ENCODE data around the gene NACC1.

Gene NACC1

DNA sequence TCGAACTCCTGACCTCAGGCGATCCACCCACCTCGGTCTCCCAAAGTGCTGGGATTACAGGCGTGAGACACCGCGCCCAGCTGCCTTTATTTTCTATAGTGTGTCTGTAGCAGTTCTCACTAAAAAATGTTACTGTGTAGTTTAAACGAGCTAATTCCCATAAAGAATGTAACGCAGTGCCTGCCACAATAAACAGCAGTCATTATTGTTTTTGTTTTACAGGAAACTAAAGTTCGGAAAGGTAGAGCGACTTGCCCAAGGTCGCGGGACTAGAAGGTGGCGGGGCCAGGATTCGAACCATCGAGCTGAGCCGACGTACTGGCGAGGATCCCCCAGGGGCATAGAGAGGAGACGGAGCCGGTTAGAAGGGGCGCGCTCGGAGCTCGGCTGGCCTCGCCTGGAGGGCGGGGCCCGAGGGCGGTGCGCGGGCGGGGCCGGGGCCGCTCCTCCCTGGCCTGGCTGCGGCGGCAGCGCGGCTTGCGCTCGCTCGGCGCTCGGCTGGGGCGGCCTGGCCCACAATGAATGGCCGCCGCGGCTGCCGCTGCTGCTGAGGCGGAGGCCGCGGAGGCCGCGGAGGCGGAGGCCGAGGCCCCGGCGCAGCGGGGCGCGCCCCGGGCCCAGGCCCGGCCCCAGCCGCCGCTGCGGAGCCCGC is at the start of gene NACC1:
Gene NACC1, plus strand, starts transcription at position 493 of the 652 bp plus-strand sequence. CDS start 16,944 bp downstream, outside the sequence.
- TF ChIP-seq ZFX (IDR thresholded peaks at IDR 0.05), result no peak
- TF ChIP-seq, protein P1, sequence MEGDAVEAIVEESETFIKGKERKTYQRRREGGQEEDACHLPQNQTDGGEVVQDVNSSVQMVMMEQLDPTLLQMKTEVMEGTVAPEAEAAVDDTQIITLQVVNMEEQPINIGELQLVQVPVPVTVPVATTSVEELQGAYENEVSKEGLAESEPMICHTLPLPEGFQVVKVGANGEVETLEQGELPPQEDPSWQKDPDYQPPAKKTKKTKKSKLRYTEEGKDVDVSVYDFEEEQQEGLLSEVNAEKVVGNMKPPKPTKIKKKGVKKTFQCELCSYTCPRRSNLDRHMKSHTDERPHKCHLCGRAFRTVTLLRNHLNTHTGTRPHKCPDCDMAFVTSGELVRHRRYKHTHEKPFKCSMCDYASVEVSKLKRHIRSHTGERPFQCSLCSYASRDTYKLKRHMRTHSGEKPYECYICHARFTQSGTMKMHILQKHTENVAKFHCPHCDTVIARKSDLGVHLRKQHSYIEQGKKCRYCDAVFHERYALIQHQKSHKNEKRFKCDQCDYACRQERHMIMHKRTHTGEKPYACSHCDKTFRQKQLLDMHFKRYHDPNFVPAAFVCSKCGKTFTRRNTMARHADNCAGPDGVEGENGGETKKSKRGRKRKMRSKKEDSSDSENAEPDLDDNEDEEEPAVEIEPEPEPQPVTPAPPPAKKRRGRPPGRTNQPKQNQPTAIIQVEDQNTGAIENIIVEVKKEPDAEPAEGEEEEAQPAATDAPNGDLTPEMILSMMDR (conservative IDR thresholded peaks at IDR 0.05), result no peak
- H3K27ac ChIP-seq, result peak within 1 kb of the TSS; percentile 95

DNA sequence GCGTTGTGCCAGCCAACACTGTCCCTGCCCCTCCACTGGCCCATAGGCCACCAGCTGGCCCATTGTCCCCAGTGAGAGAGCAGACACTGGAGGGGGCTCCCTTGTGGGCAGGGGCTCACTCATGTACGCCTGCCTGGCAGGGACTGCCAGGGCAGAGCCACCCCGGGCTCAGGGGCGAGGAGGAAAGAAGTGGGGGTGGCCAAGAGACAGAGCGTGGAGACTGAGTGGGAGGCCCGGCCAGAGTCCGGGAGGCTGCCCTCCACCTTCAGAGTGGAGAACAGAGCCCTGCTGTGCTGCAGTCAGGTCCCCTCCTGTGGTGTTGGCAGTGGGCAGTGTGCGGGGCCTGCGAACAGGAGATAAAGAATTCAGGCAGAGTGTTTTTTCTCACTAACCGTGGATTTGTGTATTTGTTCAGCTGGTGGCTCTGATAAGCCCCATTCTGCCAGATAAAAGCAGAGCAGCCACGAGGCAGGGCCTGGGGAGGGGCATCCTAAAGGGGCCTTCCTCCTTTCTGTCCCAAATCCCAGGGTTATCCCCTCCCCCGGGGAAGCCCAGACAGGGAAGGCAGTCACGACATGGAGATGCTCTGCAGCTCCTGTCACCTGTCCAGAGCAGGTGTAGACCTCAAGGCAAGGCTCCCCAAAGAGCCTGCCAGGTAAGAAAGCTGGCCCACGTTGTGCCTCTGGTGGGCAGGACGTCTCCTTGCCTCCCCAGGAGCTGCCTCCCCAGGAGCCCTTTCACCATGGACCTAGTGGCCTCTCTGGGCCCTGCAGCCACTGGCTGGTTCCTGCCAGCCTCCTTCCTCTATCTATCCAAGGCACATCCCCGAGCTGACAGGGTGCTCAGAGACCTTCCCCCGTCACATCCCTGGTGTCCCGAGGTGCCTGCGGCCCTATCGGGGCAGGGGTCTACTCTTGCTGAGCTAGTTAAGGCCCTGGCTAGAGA is 48.4 kb upstream of the NACC1 start:
- H3K27ac ChIP-seq, result no peak overlapping the region

DNA sequence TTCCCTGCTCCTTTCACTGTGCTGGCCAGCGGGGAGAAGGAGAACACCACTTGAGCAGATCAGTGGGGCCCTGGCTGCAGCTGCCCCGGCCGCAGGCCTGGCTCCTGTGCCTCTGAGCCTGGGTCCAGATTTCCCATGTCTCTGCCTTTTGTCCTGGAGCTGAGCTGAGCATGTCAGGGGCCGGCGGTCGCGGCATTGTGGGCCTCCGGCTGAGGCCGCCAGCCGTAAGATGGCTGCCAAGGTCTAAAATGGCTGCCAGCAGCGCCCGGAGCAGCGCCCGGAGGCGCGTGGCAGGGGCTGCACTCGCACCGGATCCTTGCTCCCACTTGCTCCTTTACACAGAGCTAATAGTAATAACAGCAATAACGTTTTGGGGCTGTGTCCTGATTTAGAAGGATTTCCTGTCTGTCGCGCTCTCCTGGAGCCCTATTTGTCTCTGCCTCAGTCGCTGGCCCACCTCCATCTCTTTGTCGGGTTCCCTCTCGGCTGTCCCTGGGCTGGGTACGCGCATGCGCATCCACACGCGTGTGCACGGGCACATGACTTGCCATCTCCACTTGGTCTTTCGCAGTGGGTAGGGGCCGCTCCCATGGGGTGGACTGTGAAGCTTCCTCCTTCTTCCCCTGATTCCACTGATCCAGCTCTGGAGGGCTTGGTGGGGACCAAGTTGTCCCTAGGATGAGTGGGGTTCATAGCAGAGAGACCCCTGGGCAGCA is 47.5 kb upstream of the NACC1 start:
- TF ChIP-seq, protein P1 (conservative IDR thresholded peaks at IDR 0.05), result no peak
- TF ChIP-seq ZFX (IDR thresholded peaks at IDR 0.05), result no peak

More for the DNA sequence above, 48.4 kb upstream of the NACC1 start:
- no peak for TF ChIP-seq ZFX (IDR thresholded peaks at IDR 0.05)
- TF ChIP-seq, protein P1 (conservative IDR thresholded peaks at IDR 0.05), result no peak

DNA sequence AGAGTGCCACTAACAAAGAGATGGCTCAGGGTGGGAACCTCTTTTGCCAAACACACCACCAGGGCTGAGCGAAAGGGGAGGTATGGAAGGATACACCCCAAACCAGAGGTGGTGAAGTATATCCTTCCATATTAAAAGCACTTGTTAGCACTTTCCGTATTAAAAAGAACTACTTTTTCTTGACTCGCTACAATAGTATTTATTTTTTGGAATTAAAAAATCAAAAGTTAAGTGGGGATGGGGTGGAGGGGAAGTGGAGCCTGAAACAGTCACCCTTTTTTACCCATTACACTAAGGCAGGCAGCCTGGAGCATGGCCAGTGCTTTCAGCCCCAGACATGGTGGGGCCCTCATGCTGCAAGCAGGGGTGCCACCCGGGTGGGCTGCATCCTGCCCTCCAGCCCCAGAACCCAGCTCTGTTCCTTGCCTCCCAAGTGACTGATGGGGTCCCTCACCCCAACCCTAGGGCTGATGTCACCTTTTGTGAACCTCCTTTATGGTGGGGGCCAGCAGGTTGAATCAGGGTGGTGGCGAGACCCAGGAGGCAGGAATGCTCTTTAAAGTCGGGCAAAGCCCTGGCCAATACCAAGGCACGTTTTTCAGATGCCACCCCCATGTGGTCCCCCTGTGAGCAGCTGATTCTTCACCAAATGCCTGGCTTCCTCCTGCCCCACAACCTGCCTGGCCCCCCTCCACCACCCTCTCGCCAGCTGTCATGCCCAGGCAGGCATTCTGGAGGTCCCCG is 46.4 kb upstream of the NACC1 start:
- TF ChIP-seq, protein P1 (conservative IDR thresholded peaks at IDR 0.05), result no peak
- TF ChIP-seq ZFX (IDR thresholded peaks at IDR 0.05), result no peak
- H3K27ac ChIP-seq, result no peak overlapping the region

More for the DNA sequence above, 47.5 kb upstream of the NACC1 start:
- H3K27ac ChIP-seq, result no peak overlapping the region

DNA sequence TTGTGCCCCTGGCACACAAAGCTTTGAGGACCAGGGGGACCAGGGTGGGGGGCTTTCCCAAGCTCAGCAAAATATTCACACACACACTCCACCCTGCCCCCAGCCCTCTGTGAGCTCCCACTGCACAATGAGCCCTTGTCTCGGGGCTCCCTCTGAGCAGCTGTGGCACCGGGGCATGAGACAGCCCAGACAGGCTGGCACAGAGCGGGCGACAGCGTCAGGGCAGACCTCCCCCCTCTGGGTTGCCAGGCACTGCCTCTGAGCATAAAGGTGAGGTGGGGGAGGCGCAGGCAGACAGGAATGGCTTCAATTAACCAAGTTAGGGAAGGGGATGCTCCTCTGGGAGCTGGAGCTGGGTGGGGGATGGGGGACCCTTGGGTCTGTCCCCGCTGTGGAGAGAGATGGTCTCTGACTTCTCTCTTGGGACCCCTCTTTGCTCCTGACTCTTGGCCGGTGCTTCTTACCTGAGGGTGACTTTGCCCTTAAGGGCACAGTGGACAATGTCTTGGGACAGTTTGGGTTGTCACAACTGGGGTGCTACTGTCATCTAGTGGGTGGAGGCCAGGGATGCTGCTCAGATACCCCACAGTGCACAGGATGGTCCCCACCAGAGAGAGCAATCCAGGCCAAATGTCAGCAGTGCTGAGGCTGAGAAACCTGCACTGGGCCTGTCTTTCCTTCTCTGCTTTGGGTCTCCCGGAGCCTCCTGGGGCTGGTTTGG is 45.7 kb upstream of the NACC1 start:
- H3K27ac ChIP-seq, result no peak overlapping the region
- TF ChIP-seq, protein P1 (conservative IDR thresholded peaks at IDR 0.05), result no peak
- no peak for TF ChIP-seq ZFX (IDR thresholded peaks at IDR 0.05)

DNA sequence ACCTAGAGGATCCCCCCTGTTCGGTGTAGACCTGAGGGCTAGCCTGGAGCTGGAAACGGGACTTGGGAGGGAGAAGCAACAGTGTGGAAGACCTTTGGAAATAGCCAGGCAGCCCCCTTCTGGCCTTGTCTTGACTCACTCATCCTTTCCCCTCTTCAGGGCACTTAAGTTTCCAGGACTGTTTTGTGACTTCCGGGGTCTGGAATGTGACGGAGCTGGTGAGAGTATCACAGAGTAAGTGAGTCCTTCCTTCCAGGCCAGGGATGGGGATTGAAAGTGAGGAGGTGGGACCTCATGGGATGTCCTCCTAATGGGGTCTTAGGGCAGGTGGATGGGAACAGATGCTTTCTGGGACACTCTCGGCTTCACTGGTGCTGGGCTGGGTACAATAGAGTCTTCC is 44.8 kb upstream of the NACC1 start:
- TF ChIP-seq, protein P1 (conservative IDR thresholded peaks at IDR 0.05), result no peak
- no peak for TF ChIP-seq ZFX (IDR thresholded peaks at IDR 0.05)
- H3K27ac ChIP-seq, result no peak overlapping the region
